HG03457 (cell line): Measurements from ENCODE around the gene LGR6.
"Not testable (repeated sequence)": the region's sequence is repeated elsewhere in the genome, so short reads cannot be mapped to it uniquely, and the experiment has no call there.

Experiments
- ATAC-seq: cut with Tn5 transposase; IDR thresholded peaks from one replicate; pipeline ENCODE4 v1.9.1; 2021; ENCODE audit warnings: moderate number of reproducible peaks; ENCODE audit not compliant: unreplicated experiment

Gene LGR6

DNA sequence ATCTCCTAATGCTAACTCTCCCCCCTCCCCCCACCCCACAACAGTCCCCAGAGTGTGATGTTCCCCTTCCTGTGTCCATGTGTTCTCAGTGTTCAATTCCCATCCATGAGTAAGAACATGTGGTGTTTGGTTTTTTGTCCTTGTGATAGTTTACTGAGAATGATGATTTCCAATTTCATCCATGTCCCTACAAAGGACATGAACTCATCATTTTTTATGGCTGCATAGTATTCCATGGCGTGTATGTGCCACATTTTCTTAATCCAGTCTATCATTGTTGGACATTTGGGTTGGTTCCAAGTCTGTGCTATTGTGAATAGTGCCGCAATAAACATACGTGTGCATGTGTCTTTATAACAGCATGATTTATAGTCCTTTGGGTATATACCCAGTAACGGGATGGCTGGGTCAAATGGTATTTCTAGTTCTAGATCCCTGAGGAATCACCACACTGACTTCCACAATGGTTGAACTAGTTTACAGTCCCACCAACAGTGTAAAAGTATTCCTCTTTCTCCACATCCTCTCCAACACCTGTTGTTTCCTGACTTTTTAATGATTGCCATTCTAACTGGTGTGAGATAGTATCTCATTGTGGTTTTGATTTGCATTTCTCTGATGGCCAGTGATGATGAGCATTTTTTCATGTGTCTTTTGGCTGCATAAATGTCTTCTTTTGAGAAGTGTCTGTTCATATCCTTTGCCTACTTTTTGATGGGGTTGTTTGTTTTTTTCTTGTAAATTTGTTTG is 67.8 kb downstream of the LGR6 start:
- ATAC-seq, result not testable (repeated sequence)

DNA sequence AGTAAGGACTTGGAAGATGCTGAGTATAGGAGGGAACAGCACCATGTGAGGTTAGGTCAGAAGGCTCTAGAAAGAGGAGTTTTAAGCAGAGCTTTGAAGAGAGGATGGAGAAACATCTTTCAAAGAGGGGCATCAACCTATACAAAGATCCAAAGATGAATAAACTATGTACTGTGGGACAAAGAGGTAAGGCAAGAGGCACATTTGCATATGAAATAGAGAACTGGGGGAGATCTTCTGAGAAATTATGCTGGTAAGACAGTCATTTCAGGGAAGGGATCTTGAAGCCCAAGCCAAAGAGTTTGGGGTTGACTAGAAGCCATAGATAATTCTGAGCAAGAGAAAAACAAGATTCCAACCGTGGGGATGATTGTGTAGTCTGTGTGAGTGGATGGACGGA is 70.0 kb downstream of the LGR6 start:
- ATAC-seq, result no peak

- ATAC-seq, result no peak
Measured at GRCh38 chr1:202264300-202264699, 70.7 kb downstream of the LGR6 start.

DNA sequence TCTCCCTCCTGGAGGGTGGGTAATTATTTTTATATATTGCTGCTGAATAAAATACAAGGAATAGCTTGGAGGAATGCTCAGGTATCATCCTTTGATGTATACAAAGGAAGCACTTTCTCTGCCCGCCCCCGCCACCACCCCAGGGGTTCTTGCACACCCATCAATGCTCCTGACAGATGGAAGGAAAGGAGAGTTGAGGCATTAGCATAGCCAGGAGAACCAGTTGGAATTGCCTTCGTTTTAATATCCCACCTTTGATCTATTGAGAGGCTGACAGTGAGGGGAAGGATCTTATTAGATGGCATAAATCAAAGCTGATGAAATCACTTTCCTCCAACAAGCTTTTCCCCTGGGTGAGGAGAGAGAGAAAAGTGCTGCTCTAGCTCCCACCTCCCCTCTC is 71.1 kb downstream of the LGR6 start:
- no peak for ATAC-seq

GRCh38 chr1:202266061-202266765 is 72.6 kb downstream of the LGR6 start:
- ATAC-seq, result no peak

DNA sequence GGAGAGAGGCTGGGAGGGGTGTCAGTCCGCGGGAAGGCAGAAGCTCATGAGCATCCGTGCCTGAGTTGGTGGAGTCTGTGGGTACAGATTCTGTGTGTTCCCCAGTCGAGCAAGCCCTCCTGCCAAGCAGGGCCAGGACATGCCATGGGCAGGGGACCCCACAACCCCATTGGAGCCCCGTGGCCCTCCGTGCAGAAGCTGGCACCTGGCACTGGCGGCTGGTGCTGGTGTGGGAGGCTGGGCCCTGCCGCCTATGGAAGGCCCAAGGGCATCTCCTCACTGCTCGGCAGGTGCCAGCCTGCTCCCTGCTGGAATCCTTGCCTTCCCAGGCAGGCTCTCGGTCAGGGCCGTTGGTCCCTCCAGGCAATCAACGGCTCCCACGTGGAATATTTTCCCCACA is 74.4 kb downstream of the LGR6 start:
- ATAC-seq, result no peak

GRCh38 chr1:202268817-202269216 is 75.2 kb downstream of the LGR6 start:
- no peak for ATAC-seq

- no peak for ATAC-seq
Measured at GRCh38 chr1:202270871-202271326, 77.3 kb downstream of the LGR6 start.

DNA sequence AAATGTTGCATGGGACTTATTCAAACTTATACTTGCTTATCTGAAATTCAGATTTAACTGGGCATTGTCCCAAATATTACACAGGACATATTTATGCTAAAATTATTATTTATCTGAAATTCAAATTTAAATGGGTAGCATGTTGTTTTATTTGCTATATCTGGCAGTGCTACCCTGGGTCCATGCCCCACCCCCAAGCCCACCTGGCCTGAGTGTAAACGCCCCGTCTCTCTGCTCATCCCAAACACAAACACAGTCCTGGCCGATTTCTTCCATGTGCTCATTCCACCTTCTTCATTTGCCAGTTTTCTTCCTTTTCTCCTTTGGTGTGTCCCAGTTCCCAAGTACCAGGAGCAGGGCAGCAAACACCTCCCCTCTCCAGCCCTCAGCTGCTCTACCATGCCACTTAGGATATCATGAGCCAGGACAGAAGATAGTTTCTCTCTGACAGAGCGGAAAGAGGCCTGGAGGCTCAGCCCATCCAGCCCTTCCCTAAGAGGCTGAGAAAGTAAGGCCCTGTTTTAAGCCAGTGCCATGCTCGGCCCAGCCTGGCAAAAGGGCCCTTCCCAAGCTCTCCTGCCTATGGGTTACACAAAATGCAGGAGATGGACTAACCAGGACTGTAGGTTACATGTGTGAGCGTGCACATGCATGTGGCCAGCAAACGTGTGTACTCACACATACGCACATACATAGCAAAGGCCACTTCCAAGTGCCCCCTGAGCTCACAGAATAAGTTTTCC is 78.7 kb downstream of the LGR6 start:
- ATAC-seq, result no peak

DNA sequence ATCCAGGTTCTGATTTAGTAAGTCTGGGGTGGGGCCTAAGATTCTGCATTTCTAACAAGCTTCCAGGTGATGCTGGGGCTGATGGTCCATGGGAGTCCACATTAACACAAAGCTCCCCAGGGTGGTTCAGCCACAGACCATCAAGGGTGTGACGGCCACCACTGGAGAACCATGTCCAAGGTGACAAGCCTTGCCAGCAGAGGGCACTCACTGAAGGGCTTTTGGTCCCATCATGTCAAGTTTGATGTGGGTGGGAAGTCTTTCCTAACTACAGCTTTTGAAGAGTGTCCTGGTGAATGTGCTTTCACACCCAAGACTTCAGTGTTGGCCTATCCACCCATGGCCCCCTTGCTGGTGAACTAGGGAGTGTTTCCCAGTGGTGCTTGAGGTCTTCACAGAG is 81.0 kb downstream of the LGR6 start:
- no peak for ATAC-seq

- no peak for ATAC-seq
Measured at GRCh38 chr1:202275061-202275770, 81.6 kb downstream of the LGR6 start.

DNA sequence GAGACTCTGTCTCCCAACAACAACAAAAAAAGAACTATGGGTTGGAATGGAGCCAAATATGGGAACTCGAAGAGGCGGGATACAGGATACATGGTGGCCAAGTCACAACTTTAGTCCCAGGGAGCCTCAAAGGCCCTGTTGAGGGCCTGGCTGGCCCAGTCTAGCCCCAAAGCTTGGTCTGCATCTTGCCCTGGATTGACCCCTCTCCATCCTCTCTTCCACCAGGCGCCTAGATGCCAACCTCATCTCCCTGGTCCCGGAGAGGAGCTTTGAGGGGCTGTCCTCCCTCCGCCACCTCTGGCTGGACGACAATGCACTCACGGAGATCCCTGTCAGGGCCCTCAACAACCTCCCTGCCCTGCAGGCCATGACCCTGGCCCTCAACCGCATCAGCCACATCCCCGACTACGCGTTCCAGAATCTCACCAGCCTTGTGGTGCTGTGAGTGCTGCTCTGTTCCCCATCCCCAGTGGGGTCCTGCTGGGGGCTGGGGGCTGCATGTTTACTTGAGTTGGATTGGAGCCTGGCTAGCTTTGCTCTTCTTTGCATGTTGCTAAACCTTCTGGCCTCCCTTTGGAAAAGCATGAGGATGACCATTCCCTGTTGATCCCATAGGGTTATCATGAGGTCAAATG is 82.6 kb downstream of the LGR6 start:
- ATAC-seq, result no peak

GRCh38 chr1:202276920-202277319 is 83.3 kb downstream of the LGR6 start:
- ATAC-seq, result no peak

DNA sequence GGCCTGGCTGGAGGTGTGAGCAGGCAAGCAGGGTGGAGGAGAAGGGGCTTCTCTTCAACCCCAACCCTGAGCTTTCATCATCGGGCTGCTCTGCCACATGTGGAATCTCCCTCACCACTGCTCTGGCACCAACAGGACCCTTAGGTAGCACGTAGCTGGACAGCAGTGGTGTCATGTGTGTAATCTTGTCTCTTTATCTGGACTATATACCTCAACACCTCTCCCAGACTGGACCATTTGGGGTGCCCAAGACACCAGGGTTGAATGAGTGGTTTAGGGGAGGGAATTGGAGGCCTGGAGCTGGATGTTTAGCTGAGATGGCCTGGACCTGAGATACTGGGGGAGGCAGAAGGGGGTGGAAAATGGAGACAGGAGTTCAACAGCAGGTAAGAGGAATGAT is 85.2 kb downstream of the LGR6 start:
- no peak for ATAC-seq

DNA sequence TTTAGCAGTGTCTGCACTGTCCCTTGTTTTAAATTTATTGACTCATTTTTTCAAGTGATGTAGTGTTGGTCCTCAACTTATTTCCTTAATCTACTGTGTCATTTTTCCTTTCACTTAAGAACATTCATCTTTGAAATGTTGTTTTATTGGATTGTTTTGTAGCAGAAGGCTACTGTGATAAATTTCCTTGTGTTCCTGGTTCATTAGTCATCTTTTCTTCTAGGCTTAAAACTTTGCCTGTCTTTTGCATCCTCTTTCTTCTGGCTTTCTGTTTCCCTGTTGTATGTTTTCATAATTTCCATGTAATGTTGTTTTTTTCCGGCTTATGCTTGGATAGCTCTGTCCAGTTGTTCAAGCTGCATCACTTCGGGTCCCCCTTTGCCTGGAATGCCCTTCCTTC is 86.2 kb downstream of the LGR6 start:
- ATAC-seq, result no peak

DNA sequence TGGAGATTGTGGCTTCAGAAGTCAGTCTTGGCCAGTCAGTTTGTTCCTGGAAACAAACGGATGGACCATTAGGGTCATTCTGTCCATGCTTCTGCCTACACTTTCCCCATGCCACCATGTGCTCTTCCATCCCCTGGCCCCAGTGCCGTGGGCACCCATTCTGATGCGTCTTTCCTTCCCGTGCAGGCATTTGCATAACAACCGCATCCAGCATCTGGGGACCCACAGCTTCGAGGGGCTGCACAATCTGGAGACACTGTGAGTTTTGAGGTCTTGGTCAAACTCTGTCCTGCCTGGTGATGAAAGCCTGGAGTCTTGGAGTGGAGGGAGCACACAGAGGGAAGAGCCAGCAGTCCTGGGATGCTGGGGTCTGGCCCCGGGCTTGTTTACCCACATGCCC is 87.0 kb downstream of the LGR6 start:
- ATAC-seq, result no peak

DNA sequence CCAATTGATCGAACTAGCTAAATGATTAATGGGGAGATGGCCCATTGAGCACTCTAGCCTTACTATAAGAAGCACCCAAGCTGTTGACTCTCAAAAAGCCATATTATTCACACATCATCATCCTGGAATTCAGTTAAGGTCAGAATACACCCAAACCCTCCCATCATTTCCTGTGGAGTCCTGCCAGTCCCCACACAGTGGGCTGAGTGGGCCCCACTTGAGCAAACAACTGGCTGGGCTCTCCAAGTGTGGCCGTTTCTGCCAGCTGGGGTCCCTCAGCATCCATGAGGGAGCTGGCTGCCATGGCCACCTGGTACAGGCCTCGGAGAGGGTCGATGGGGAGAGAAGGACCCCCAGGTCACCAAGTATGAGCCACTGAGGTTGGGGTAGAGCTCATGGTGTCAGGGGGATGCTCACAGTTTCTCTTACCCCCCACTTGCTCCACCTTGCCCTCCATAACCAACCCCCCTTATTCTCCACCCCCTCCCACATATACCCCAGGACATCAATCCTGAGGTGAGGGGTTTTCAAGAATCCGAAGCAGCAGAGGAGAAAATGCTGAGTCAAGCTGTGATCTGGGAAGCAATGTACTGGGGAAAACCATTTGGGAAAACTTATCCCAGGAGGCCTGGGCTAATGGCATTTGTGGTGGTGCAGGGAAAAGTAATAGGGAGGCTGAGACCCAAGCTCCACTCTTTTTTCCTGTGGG is 87.9 kb downstream of the LGR6 start:
- ATAC-seq, result no peak

GRCh38 chr1:202282025-202282371 is 88.4 kb downstream of the LGR6 start:
- no peak for ATAC-seq

DNA sequence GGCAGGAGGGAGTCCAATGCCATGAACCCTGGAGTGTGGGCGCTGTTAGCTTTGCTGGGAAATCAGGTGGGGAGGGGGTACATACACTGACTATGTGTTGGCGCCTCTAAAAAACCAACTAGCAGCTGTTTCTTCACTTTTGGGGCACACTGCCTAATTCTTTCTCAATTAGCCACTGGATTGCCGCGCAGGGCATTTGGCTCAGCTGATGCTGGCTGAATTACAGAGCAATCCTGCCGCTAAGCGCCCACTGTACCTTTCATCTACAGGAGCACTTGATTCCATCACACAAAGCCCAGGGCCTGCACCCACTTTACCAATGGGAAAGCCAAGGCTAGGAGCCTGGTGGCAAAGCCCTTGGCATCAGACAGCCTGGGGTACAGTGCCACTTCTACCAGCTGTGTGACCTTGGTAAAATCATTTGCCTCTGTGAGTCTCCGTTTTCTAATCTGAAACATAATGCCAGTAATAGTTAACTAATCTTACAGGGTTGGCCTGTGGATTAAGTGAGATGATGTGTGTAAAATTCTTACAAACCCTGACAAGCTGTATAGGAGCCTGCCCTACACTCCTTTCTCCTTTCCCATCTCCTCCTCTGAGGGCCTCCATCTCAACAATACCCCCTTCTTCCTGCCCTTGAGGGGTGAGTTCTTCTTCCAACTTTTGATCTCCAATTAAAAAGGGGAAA is 89.1 kb downstream of the LGR6 start:
- ATAC-seq, result no peak

- ATAC-seq, result no peak
Measured at GRCh38 chr1:202283379-202283844, 89.8 kb downstream of the LGR6 start.
